Subcutaneous adipose tissue (tissue), 4 donors: ENCODE results near the gene C4orf17. TPM values are rescaled to one million over a fixed set of nuclear protein-coding genes. Genes with fewer than 3 reads are reported as not detected.

Experiments
- CTCF ChIP-seq: fragments of 450-650 bp; IDR thresholded peaks from one replicate; pipeline ENCODE4 v1.5.1; 2016; ENCODE audit warnings: low read depth, mild to moderate bottlenecking, control low read depth, antibody characterized with exemption, moderate library complexity
- total RNA-seq, 4 donors: library from RNA; depleted of rRNA; stranded (reverse); fragments of >200 nt; gene quantifications; one replicate each; pipeline ENCODE4 v1.1.0, GENCODE V29; 2016

C4orf17 gene
- total RNA-seq, 4 donors from 2014 or later: not detected

DNA sequence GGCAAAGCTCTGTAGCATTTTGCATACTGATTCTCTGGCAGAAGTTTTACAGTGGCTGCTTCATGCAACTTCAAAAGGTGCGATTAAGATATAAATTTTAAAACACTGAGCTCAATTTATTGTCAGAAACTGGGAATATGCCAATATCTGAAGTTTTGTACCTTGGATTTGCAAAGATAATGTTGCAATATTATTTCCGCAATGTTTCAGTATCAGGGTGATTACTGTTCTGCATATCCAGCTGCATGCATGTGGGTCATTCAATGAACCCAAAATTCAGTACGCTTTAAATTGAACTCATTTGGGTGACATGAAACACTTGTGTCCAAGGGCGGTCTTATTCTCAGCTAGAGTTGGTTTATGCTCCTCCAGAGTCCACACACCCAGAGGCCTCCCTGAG lies 26.9 kb downstream of the C4orf17 start:
- TF ChIP-seq CTCF: no peak

GRCh38 chr4:99540277-99540939 lies 29.6 kb downstream of the C4orf17 start:
- no peak for TF ChIP-seq CTCF

GRCh38 chr4:99552872-99553271 lies 42.1 kb downstream of the C4orf17 start:
- no peak for TF ChIP-seq CTCF

DNA sequence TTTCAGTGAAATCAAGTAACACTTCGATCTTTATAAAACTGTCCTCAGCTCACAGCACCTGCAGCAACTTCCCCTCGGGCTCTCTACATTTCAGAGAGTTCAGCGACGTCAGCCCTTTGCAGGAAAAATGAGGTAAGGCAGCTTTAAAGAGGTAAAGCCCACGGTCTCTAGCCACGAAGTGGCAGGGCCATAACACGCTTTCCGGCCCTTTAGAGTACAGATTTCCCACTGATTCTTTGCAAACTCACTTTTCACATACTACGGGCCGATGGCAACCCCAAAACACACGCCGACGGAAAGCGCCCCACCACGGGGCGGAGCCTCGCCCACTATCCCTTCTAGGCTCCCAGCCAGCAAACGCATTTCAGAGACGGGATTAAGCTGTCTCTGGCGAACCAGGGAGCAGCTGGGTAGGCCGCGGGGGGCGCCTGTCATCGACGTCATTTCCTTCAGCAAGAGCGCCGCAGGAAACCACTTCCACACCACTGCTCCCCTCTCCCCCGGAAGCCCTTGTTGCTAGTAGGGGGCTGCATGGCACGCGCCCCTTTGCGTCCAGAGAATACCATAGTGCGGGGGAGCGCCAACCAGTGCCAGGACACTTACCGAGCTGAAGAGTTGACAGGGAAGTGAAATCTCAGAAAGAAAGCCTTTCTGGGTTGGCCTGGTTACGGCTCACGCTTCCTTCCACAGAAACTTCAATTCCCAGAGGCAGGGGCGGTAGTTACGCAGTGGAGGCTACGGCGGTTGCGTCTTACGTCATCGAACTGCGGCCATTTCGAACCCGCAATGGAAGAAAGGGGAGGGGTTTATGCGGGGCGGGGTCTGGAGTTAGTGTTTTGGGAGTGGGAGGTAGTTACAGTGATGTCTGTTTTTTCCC lies 52.7 kb downstream of the C4orf17 start, which contains the start of gene TRMT10A:
TSS of gene TRMT10A (minus strand) at position 730 of the 877 bp plus-strand sequence. CDS start 4,701 bp downstream, outside the sequence.
- TF ChIP-seq CTCF: no peak

GRCh38 chr4:99564921-99565320 lies 54.1 kb downstream of the C4orf17 start:
- no peak for TF ChIP-seq CTCF

DNA sequence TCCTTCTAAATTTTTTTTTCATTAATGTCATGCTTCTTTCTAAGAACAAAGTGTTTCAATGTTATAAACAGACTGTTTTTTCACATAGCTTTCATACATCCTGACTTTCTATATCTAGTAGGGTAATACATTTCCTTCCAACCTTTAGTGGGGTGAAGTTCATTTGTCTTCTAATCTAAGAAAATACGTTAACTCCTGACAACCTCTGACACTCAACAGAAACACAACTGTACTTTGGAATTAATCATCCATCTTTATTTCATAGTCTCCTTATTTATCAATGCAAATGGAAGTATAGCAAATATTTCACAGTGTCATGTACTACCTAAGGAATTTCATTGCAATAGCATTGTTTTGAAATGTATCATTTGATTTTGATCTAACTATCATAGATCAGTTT lies 61.1 kb downstream of the C4orf17 start:
- TF ChIP-seq CTCF: no peak

- TF ChIP-seq CTCF: no peak
These were observed 61.9 kb downstream of the C4orf17 start for GRCh38 chr4:99572527-99573240.
